Colon (tissue), 2 donors: ENCODE measurements around the gene CLEC16A.

ENCODE experiments used
- FAIRE-seq: peaks from 2 replicates; lab custom pipeline; 2012; peaks lifted over from hg19 to GRCh38; lab: Jason Lieb, UNC
- donor health status: control.
- donor health status: control.

Gene CLEC16A

DNA sequence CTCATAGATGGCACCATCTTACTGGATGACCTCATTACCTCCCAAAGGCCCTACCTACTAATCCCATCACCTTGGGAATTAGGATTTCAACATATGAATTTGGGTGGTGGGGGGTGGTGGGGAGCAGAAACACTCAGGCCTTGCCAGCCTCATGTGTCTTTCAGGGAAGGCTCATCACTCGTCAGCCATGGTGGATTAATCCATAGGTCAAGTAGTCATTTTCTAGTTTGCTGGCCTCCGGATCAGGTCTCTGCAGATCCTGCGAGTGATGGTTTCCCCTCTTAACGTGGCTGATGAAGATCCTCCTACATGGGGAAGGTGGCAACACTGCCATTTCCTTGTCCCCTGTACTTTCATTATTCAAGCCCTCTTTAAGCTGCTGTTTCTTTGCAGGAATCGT, 101.1 kb downstream of the CLEC16A start:
- FAIRE-seq, result no peak

DNA sequence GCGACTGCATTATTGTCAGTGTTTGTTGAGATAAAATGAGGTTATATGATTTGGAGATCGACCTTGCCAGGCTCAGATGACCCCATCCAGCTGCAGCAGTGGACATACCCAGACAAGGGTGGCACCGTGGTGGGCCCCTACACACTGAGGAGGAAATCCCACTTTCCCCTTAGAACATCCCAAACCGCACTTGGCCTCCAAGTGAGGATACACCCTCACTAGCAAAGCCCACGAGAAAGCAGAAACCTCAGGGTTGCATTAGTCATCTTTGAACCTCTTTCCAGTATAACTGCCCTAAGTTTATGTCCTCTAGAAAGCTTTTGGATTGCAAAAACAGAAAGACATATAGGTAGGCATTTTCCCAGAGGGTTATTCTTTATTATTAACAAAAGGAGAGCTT, 101.5 kb downstream of the CLEC16A start:
- no peak for FAIRE-seq

GRCh38 chr16:11046382-11046931, 102.1 kb downstream of the CLEC16A start:
- FAIRE-seq, result no peak

DNA sequence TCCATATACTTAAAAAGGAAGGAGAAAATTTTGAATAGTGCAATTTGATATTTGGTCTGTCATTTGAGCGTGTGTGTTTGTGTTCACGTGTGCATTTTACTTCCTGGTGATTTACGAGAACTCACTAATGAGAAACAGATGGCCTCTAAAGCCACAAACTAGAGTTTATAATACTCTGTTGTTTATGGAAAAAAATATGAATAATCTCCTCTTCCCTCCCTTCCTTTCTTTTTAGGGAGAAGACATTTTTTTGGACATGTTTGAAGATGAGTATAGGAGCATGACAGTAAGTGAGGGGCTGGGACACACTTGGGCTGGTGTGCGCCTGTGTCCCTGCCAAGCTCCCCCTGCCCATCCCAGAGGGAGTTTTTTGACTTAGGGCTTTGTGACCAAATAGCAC, 102.7 kb downstream of the CLEC16A start:
- FAIRE-seq, result no peak

DNA sequence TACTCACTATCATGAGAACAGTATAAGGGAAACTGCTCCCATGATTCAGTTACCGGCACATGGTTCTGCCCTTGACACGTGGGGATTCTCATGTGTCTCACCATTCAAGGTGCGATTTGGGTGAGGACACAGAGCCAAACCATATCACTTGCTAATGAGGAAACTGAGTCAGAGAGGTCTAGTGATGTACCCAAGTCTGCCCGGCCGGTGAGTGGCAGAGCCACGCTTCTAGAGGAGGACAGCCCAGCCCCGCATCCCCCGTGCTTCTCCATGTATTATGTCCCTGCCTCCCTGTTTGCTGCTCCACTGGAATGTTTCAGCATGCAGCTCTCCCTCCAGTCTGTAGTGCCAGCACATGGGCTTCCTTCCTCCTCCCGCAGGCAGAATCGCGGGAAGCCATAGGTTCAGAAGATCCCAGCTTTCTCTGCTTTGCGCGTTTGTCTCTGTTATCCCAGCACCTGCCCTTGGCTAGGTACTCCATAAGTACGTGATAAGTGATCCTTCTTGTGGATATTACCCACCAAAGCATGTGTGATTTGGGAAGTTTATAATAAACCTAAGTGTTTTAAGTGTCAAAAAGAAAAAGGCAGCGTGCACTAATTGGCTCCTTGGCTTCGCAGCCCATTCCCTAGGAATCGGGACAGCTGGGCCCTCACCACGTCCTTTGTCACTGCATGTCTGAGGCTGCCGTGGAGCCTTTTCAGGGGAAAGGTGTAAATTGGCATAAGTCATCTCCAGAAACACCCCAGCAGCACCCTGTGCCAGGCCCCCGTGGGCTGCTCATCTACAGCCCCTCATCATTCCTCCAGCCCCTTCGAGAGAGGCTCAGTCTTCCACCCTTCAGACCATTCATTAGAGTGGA, 103.8 kb downstream of the CLEC16A start:
- no peak for FAIRE-seq

GRCh38 chr16:11049396-11050059, 105.2 kb downstream of the CLEC16A start:
- FAIRE-seq, result no peak

GRCh38 chr16:11050536-11050935, 106.2 kb downstream of the CLEC16A start:
- no peak for FAIRE-seq

DNA sequence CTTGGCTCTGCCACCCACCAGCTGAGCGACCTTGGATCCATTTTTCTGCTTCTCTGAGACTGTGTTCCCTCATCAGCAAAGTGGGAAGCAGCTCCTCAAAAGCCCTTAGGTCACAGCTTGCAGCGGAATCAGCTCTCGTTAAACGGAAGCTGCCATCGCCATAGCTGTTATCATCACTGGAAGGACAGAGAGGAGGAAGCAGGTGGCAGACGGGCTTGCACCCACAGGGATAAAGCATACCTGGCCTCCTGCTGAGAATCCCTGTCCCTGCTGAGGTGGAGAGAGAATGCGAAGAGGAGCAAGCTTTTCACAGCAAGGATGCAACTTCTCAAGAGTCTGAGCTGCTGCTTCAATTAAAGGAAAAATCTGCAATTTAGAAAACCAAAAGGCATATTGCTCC, 106.6 kb downstream of the CLEC16A start:
- no peak for FAIRE-seq

- FAIRE-seq, result no peak
Measured at GRCh38 chr16:11051430-11051829, 107.1 kb downstream of the CLEC16A start.

DNA sequence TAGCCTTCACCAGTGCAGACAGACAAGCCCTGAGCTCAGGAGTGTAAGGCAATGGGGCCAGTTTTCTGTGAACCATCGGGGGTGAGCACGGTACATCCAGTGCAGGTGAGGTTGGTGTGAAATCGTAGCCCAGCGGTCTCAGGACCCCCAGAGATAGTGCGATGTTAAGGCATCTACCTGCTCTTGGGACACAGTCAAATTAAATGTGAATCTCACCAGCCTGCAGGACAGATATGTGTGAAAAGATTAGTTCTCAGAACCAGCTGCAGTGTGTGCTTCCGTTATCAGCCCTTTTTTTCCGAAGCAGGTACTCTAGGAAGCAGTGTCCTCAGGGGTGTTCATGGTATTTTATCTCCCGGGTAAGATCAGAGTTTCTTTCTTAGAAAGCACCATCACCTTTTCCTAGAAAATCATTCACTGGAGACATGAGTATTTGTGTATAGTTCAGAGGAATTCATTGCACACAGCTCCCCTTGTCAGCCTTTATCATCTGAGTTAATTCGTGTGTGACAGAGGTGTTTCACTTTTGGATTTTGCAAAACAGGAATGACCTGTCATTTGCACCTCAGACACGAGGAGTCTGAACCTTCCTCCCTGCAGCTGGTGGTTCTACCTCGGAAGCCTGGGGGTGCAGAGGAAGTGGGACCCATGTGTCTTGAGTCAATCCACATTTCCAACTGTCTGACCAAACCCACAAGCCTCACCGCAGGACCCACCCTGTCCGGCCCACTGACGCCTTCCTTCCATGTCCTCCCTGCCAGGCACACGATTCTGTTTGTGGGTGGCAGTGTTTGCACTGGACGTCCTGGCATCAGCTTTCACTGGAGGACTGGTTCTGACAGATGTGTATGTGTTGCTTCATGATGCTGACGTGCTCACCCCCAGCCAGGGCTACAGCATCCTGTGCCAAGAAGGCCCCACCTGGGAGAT, 107.8 kb downstream of the CLEC16A start:
- FAIRE-seq, result no peak

- no peak for FAIRE-seq
Measured at GRCh38 chr16:11053916-11054460, 109.6 kb downstream of the CLEC16A start.

- FAIRE-seq, result no peak
Measured at GRCh38 chr16:11056090-11056992, 112.0 kb downstream of the CLEC16A start.

GRCh38 chr16:11056993-11057649, 112.8 kb downstream of the CLEC16A start:
- no peak for FAIRE-seq

DNA sequence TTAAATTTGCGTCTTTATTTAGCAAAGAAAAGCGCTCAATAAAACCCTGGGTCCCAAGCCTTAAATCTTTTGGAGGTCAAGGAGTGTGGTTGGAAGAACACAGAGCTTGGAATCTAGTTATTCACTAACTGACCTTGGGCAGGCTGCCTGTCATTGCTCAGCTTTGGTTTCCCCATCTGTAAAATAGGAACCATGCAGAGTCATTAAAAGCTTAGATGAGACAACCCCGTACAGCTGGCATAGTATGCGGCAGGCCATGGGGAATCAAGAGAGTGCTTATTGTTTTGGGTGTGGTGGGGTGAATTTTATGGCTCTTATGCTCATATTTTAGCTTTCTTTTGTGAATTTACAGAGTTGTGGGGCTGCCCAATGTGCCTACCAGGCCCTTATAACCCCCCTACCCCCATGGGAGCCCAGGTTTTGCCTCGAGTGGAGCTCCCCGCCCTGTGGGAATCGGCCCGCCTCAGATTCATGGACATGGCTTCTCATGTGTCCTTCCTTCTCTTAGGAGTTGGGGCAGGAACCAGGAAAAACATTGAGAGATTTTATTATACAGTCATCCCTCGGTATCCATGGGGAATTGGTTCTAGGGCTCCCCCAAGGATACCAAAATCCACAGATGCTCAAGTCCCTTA, 113.5 kb downstream of the CLEC16A start:
- FAIRE-seq, result no peak

DNA sequence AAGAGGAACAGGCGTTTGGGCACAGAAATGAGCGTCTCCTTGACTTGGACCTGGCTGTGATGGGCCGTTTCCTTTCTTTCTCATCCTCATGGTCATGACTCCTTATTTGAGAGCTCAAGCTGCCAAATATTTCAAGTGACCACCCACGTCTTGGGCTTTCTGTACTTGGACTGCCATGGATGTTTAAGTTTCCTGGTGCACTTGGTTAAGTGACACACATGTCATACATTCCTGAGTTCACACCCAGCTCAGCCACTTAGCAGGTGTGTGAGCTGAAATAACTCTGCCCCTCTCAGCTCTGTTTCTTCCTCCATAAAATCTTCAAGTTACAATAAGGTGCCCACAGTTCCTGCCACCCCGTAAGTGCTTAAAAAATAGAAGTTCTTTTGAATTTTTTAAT, 114.5 kb downstream of the CLEC16A start:
- FAIRE-seq, result no peak

DNA sequence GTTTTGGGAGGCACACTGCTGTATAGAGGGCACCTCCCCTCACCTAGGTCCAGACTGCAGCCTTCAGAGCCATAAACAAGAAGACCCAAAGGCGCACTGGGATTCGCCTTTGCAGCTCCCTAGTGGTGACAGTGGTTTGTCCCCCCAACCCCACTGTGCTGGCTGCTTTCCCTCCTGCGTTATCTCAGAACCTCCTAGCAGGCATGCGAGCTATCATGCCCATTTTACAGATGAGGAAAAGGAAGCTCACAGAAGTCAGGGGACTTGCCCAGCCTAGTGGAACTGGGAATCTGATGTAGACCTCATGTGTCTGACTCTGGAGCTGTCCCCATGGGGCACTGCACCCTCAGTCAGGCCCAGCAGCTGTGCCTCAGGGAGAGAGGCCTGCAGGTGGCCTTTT, 115.2 kb downstream of the CLEC16A start:
- FAIRE-seq, result no peak

GRCh38 chr16:11060364-11060763, 116.0 kb downstream of the CLEC16A start:
- no peak for FAIRE-seq

- no peak for FAIRE-seq
Measured at GRCh38 chr16:11060842-11061241, 116.5 kb downstream of the CLEC16A start.

DNA sequence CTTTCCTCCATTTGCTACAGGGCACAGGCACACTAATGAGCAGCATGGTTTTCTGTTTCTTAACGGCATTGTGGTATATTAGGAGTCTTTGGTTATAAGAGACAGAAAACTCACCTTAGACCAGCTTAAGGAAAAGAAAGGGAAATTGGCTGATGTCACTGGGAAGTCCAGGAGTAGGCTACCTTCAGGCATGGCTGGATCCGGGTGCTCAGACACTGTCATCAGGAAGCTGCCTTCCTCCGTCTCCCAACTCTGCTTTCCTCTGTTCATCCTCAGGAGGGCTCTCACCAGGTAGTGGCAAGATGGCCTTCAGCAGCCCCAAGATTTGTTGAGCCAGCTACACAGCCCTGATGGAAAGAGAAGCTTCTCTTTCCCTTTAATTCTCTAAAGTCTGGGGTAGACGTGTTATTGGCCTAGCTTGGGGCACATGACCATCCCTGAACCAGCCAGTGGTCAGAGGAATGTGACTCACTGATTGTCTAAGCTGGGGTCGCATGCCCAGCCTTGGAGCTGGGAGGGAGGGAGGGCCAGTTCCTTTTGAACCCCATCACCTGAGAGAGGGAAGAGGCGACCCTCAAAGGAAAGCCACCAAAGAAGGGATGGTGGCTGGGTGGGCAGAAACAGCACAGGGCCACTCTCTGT, 117.4 kb downstream of the CLEC16A start:
- no peak for FAIRE-seq
